ENCODE data around the gene ACO1. TPM values are rescaled to one million over a fixed set of nuclear protein-coding genes. Genes with fewer than 3 reads are reported as not detected.

ACO1 gene
- total and polyA plus RNA-seq, 4 donors: 41.3 to 78.5 (median 59.5) TPM

GRCh38 chr9:32393911-32394310, 9.5 kb downstream of the ACO1 start:
- H3K4me1 ChIP-seq (ENCODE audit: control insufficient read depth in 4 of 4, insufficient read depth in 4 of 4, low read length in 3 of 4): peaks cover 4 to 31% (median 19%) of the 10 kb centered on the region in 4 donors

GRCh38 chr9:32394381-32395049, 10.1 kb downstream of the ACO1 start:
- peaks cover 4 to 32% (median 22%) of the 10 kb centered on the region in 4 donors for H3K4me1 ChIP-seq (ENCODE audit: control insufficient read depth in 4 of 4, insufficient read depth in 4 of 4, low read length in 3 of 4)
- no peak overlapping the region for H3K9ac ChIP-seq (ENCODE audit: low read depth in 1 of 2, low read length in 2 of 2)
- no peaks in the 10 kb centered on the region for H3K27me3 ChIP-seq (ENCODE audit: control insufficient read depth in 4 of 4, insufficient read depth in 4 of 4, low read length in 3 of 4)
- no peaks in the 10 kb centered on the region for H3K9me3 ChIP-seq (ENCODE audit: control insufficient read depth in 4 of 4, low read length in 3 of 4)
- peak overlapping the region in 1 of 2 donors; percentile 1 for H3K27ac ChIP-seq (ENCODE audit: low read depth in 1 of 2, low read length in 2 of 2)
- TF ChIP-seq SP1 (IDR thresholded peaks at IDR 0.05) (no peak), MAX (IDR thresholded peaks at IDR 0.05) (no peak), REST (IDR thresholded peaks at IDR 0.05) (no peak), JUND (IDR thresholded peaks at IDR 0.05) (no peak), EGR1 (IDR thresholded peaks at IDR 0.05; ENCODE audit: low read depth in 2 of 2) (no peak), HNF4G (IDR thresholded peaks at IDR 0.05) (no peak), RAD21 (IDR thresholded peaks at IDR 0.05) (no peak), GABPA (IDR thresholded peaks at IDR 0.05 in 1 of 2, conservative IDR thresholded peaks at IDR 0.05 in 1 of 2) (no peak), YY1 (IDR thresholded peaks at IDR 0.05) (no peak), FOXA2 (IDR thresholded peaks at IDR 0.05) (no peak), FOXA1 (IDR thresholded peaks at IDR 0.05) (no peak), HNF4A (conservative IDR thresholded peaks at IDR 0.05) (no peak), TAF1 (conservative IDR thresholded peaks at IDR 0.05) (no peak), ATF3 (IDR thresholded peaks at IDR 0.05) (no peak), NR2F2 (IDR thresholded peaks at IDR 0.05) (no peak)
- H3K4me3 ChIP-seq (ENCODE audit: low read depth in 1 of 3, low read length in 3 of 3): no peak overlapping the region
- no peak for DNase-seq (ENCODE audit: low spot score)
- H3K36me3 ChIP-seq (ENCODE audit: control insufficient read depth in 4 of 4, insufficient read depth in 3 of 4, low read depth in 1 of 4, low read length in 3 of 4): peaks cover 0 to 4% (median under 1%) of the 10 kb centered on the region in 4 donors
- WGBS: 85% methylated on average over 6 of the region's 6 CpGs

More at GRCh38 chr9:32393911-32394310, 9.5 kb downstream of the ACO1 start:
- Histone ChIP-seq H3K9ac (ENCODE audit: low read depth in 1 of 2, low read length in 2 of 2) (no peak overlapping the region), H3K27me3 (ENCODE audit: control insufficient read depth in 4 of 4, insufficient read depth in 4 of 4, low read length in 3 of 4) (no peaks in the 10 kb centered on the region), H3K9me3 (ENCODE audit: control insufficient read depth in 4 of 4, low read length in 3 of 4) (no peaks in the 10 kb centered on the region), H3K27ac (ENCODE audit: low read depth in 1 of 2, low read length in 2 of 2) (peak overlapping the region in 1 of 2 donors; percentile 0), H3K4me3 (ENCODE audit: low read depth in 1 of 3, low read length in 3 of 3) (no peak overlapping the region), H3K36me3 (ENCODE audit: control insufficient read depth in 4 of 4, insufficient read depth in 3 of 4, low read depth in 1 of 4, low read length in 3 of 4) (peaks cover 0 to 4% (median under 1%) of the 10 kb centered on the region in 4 donors)
- 66% methylated on average over 2 of the region's 2 CpGs for WGBS
- no peak for DNase-seq (ENCODE audit: low spot score)
- TF ChIP-seq HNF4A (conservative IDR thresholded peaks at IDR 0.05) (peak; percentile 13 to 25), JUND (IDR thresholded peaks at IDR 0.05) (no peak)

Data from liver (tissue), 9 donors.